Measurements from ENCODE around the gene USP15.

The USP15 gene

GRCh38 chr12:62403031-62403430 is 142.8 kb downstream of the USP15 start:
- no peak for TF ChIP-seq CREB1 (IDR thresholded peaks at IDR 0.05; ENCODE audit: low read depth)
- TF ChIP-seq TAF1 (IDR thresholded peaks at IDR 0.05; ENCODE audit: low read depth) = no peak
- TF ChIP-seq, protein P1, sequence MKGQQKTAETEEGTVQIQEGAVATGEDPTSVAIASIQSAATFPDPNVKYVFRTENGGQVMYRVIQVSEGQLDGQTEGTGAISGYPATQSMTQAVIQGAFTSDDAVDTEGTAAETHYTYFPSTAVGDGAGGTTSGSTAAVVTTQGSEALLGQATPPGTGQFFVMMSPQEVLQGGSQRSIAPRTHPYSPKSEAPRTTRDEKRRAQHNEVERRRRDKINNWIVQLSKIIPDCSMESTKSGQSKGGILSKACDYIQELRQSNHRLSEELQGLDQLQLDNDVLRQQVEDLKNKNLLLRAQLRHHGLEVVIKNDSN (IDR thresholded peaks at IDR 0.05) = no peak
- TF ChIP-seq EP300 (IDR thresholded peaks at IDR 0.05; ENCODE audit: borderline replicate concordance) = no peak
- TF ChIP-seq CEBPB (IDR thresholded peaks at IDR 0.05) = no peak
- no peak for TF ChIP-seq TCF12 (IDR thresholded peaks at IDR 0.05; ENCODE audit: low read depth)

GRCh38 chr12:62407587-62407986 is 147.4 kb downstream of the USP15 start:
- no peak for TF ChIP-seq TAF1 (IDR thresholded peaks at IDR 0.05; ENCODE audit: low read depth)
- no peak for TF ChIP-seq CEBPB (IDR thresholded peaks at IDR 0.05)
- no peak for TF ChIP-seq YY1 (IDR thresholded peaks at IDR 0.05; ENCODE audit: low read depth)
- no peak for TF ChIP-seq ZBTB7A (IDR thresholded peaks at IDR 0.05; ENCODE audit: low read depth)

- TF ChIP-seq YY1 (IDR thresholded peaks at IDR 0.05; ENCODE audit: low read depth) (no peak), RAD21 (IDR thresholded peaks at IDR 0.05; ENCODE audit: low read depth) (no peak), EP300 (IDR thresholded peaks at IDR 0.05; ENCODE audit: borderline replicate concordance) (no peak), FOXM1 (IDR thresholded peaks at IDR 0.05; ENCODE audit: borderline replicate concordance, low read depth) (no peak), TAF1 (IDR thresholded peaks at IDR 0.05; ENCODE audit: low read depth) (no peak), ZBTB7A (IDR thresholded peaks at IDR 0.05; ENCODE audit: low read depth) (no peak), NFIC (IDR thresholded peaks at IDR 0.05) (no peak), CREB1 (IDR thresholded peaks at IDR 0.05; ENCODE audit: low read depth) (no peak), EGR1 (IDR thresholded peaks at IDR 0.05) (no peak), TCF12 (IDR thresholded peaks at IDR 0.05; ENCODE audit: low read depth) (no peak), CEBPB (IDR thresholded peaks at IDR 0.05) (no peak), TEAD4 (IDR thresholded peaks at IDR 0.05) (no peak)
- TF ChIP-seq, protein P2, sequence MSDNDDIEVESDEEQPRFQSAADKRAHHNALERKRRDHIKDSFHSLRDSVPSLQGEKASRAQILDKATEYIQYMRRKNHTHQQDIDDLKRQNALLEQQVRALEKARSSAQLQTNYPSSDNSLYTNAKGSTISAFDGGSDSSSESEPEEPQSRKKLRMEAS (IDR thresholded peaks at IDR 0.05) = no peak
- TF ChIP-seq, protein P3, sequence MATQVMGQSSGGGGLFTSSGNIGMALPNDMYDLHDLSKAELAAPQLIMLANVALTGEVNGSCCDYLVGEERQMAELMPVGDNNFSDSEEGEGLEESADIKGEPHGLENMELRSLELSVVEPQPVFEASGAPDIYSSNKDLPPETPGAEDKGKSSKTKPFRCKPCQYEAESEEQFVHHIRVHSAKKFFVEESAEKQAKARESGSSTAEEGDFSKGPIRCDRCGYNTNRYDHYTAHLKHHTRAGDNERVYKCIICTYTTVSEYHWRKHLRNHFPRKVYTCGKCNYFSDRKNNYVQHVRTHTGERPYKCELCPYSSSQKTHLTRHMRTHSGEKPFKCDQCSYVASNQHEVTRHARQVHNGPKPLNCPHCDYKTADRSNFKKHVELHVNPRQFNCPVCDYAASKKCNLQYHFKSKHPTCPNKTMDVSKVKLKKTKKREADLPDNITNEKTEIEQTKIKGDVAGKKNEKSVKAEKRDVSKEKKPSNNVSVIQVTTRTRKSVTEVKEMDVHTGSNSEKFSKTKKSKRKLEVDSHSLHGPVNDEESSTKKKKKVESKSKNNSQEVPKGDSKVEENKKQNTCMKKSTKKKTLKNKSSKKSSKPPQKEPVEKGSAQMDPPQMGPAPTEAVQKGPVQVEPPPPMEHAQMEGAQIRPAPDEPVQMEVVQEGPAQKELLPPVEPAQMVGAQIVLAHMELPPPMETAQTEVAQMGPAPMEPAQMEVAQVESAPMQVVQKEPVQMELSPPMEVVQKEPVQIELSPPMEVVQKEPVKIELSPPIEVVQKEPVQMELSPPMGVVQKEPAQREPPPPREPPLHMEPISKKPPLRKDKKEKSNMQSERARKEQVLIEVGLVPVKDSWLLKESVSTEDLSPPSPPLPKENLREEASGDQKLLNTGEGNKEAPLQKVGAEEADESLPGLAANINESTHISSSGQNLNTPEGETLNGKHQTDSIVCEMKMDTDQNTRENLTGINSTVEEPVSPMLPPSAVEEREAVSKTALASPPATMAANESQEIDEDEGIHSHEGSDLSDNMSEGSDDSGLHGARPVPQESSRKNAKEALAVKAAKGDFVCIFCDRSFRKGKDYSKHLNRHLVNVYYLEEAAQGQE (IDR thresholded peaks at IDR 0.05; ENCODE audit: low read depth) = no peak
- TF ChIP-seq, protein P1 (IDR thresholded peaks at IDR 0.05) = no peak
Measured at GRCh38 chr12:62409068-62409467, 148.9 kb downstream of the USP15 start.

GRCh38 chr12:62414180-62414579 is 154.0 kb downstream of the USP15 start:
- TF ChIP-seq, protein P1 (IDR thresholded peaks at IDR 0.05) = no peak
- TF ChIP-seq CEBPB (IDR thresholded peaks at IDR 0.05) (no peak), FOXM1 (IDR thresholded peaks at IDR 0.05; ENCODE audit: borderline replicate concordance, low read depth) (no peak), TCF12 (IDR thresholded peaks at IDR 0.05; ENCODE audit: low read depth) (no peak), CREB1 (IDR thresholded peaks at IDR 0.05; ENCODE audit: low read depth) (no peak), TEAD4 (IDR thresholded peaks at IDR 0.05) (no peak), TAF1 (IDR thresholded peaks at IDR 0.05; ENCODE audit: low read depth) (no peak), RAD21 (IDR thresholded peaks at IDR 0.05; ENCODE audit: low read depth) (no peak), YY1 (IDR thresholded peaks at IDR 0.05; ENCODE audit: low read depth) (no peak), NFIC (IDR thresholded peaks at IDR 0.05) (no peak), EGR1 (IDR thresholded peaks at IDR 0.05) (no peak), ZBTB7A (IDR thresholded peaks at IDR 0.05; ENCODE audit: low read depth) (no peak), EP300 (IDR thresholded peaks at IDR 0.05; ENCODE audit: borderline replicate concordance) (no peak)
- TF ChIP-seq, protein P2 (IDR thresholded peaks at IDR 0.05) = no peak
- TF ChIP-seq, protein P3 (IDR thresholded peaks at IDR 0.05; ENCODE audit: low read depth) = no peak

DNA sequence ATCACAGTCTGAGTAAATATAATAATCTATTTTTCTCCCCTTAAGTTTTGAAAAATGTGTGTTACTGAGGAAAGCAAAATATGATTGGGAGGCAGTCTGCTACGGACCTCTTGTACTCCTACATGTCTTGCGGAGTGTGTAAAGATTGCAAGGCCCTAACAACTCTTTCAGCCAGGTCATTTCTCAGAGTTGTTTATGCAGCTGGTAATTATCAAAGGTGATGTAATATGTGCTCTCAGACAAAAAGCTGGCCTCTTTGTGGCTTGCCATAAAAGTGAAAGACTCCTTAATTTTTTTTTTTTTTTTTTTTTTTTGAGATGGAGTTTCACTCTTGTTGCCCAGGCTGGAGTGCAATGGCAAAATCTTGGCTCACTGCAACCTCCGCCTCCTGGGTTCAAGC is 165.9 kb downstream of the USP15 start:
- TF ChIP-seq EGR1 (IDR thresholded peaks at IDR 0.05) (no peak), CREB1 (IDR thresholded peaks at IDR 0.05; ENCODE audit: low read depth) (no peak), NFIC (IDR thresholded peaks at IDR 0.05) (no peak), TEAD4 (IDR thresholded peaks at IDR 0.05) (no peak), TCF12 (IDR thresholded peaks at IDR 0.05; ENCODE audit: low read depth) (no peak), EP300 (IDR thresholded peaks at IDR 0.05; ENCODE audit: borderline replicate concordance) (no peak), YY1 (IDR thresholded peaks at IDR 0.05; ENCODE audit: low read depth) (no peak)
- TF ChIP-seq, protein P1 (IDR thresholded peaks at IDR 0.05) = no peak
- TF ChIP-seq, protein P2 (IDR thresholded peaks at IDR 0.05) = no peak
